Measurements from ENCODE around the gene EEFSEC. TPM values are rescaled to one million over a fixed set of nuclear protein-coding genes. Genes with fewer than 3 reads are reported as not detected.
A peak's percentile ranks its signal among the peaks of the same experiment; 100 is the strongest.

The EEFSEC gene
- total RNA-seq, 1 donor = 3.0 TPM

DNA sequence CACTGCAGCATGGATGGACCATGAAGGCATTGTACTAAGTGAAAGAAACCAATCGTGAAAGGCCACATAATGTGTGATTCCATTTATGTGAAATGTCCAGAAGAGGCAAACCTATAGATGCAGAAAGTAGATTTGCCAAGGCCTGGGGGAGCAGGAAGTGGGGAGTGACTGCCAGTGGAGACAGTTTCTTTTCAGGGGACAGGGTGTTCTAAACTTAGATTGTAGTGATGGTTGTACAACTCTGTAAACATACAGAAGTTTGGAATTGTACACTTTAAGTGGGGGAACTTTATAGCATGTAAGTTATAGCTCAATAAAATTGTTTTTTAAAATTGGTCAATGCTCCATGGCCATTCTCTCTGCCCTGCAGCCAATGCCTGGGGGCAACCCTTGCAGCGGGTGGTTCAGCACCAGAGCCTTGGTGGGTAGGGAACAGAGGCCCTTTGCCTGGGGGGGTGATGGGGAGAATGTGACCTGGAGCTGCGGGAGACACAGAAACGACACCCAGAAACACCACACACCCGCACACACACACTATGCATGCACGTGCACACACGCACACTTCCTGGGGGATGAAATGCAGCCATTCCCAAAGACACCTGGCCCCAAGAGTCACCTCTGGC lies 270.4 kb downstream of the EEFSEC start:
- TF ChIP-seq, protein P1, sequence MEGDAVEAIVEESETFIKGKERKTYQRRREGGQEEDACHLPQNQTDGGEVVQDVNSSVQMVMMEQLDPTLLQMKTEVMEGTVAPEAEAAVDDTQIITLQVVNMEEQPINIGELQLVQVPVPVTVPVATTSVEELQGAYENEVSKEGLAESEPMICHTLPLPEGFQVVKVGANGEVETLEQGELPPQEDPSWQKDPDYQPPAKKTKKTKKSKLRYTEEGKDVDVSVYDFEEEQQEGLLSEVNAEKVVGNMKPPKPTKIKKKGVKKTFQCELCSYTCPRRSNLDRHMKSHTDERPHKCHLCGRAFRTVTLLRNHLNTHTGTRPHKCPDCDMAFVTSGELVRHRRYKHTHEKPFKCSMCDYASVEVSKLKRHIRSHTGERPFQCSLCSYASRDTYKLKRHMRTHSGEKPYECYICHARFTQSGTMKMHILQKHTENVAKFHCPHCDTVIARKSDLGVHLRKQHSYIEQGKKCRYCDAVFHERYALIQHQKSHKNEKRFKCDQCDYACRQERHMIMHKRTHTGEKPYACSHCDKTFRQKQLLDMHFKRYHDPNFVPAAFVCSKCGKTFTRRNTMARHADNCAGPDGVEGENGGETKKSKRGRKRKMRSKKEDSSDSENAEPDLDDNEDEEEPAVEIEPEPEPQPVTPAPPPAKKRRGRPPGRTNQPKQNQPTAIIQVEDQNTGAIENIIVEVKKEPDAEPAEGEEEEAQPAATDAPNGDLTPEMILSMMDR (IDR thresholded peaks at IDR 0.05; ENCODE audit: insufficient read depth, low read depth, low read length) = no peak
- DNase-seq (ENCODE audit: low read depth) = no peak
- H3K4me3 ChIP-seq (ENCODE audit: low read depth, low read length) = no peak overlapping the region

DNA sequence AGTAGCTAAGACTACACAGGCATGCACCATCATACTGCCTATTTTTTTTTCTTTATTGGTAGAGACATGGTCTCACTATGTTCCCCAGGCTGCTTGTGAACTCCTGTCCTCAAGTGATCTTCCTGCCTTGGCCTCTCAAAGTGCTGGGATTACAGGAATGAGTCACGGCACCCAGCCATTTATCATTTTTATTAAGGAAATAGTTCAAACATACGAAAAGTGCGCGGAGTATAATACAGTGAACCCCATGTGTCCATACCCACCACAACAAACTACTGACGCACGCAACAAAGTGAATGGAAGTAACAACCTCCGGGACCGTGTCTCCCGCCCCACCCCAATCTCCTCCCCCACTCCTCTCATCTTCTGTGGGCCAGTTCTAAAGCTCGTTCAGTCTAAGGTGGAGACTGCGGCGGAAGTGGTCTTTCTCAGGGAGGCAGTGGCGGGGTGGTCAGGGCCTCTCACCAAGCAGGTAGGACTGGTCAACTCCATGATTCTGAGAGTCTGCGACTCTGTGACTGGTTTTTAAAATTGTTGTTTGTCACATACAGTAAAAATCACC lies 271.3 kb downstream of the EEFSEC start:
- no peak overlapping the region for H3K4me3 ChIP-seq (ENCODE audit: low read depth, low read length)
- TF ChIP-seq, protein P1 (IDR thresholded peaks at IDR 0.05; ENCODE audit: insufficient read depth, low read depth, low read length) = no peak
- peak; percentile 94 for DNase-seq (ENCODE audit: low read depth)

GRCh38 chr3:128425142-128425845 lies 272.0 kb downstream of the EEFSEC start:
- H3K4me3 ChIP-seq (ENCODE audit: low read depth, low read length) = no peak overlapping the region
- TF ChIP-seq, protein P1 (IDR thresholded peaks at IDR 0.05; ENCODE audit: insufficient read depth, low read depth, low read length) = no peak

DNA sequence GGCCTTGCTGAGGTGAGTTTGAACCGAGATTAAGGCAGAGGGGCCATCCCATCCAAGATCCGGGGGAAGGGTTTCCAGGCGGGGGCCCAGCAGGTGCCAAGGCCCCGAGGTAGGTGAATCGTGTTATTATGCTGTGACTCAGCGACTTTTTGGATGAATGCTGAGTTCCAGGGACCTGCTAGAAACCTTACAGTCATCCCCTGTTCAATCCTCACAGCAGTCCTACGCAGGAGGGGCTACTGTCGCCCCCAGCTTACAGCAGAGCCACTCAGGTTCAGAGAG lies 272.5 kb downstream of the EEFSEC start:
- TF ChIP-seq, protein P1 (IDR thresholded peaks at IDR 0.05; ENCODE audit: insufficient read depth, low read depth, low read length) = no peak
- H3K4me3 ChIP-seq (ENCODE audit: low read depth, low read length) = no peak overlapping the region
- no peak for DNase-seq (ENCODE audit: low read depth)

More at GRCh38 chr3:128425142-128425845, 272.0 kb downstream of the EEFSEC start:
- DNase-seq (ENCODE audit: low read depth) = no peak

DNA sequence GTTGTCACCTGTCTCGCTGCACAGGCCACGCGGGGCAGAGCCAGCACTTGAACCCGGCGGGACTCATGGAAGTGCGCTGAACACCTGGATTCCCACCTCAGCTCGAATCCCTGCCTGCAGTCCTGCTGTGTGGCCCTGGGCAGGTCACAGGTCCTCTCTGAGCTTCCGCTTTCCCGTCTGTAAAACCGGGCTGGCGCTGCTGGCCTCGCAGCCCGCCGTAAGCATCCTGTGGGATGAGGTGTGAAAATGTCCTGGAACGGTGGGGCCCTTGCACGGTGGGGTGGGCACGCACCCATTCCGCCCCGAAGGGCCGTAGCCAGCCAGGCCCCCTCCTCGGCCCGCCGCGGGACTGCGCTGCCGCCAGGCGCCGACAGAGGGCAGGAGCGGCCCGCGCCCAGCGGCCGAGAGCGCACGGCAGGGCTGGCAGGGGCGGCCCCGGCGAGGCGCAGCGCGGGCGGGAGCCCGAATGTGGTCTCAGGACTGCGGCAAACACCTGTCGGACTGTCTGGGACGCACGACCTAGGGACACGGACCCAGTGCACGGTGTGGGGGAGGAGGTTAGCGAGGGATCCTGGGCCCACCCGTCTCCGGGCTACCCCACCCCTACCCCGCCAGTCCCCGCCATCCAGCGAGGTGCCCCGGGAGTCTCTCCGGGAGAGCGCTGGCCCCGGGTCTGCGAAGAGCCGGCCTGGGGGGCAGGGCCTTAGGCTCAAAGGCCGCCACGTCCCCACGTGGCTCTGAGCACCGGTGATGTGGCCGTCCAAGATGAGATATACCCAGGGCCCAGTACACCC lies 273.0 kb downstream of the EEFSEC start:
- peak overlapping the region; percentile 21 for H3K4me3 ChIP-seq (ENCODE audit: low read depth, low read length)
- TF ChIP-seq, protein P1 (IDR thresholded peaks at IDR 0.05; ENCODE audit: insufficient read depth, low read depth, low read length) = peak; percentile 70
- DNase-seq (ENCODE audit: low read depth) = peak; percentile 21

GRCh38 chr3:128427175-128427857 lies 274.0 kb downstream of the EEFSEC start:
- H3K4me3 ChIP-seq (ENCODE audit: low read depth, low read length) = no peak overlapping the region
- no peak for DNase-seq (ENCODE audit: low read depth)
- TF ChIP-seq, protein P1 (IDR thresholded peaks at IDR 0.05; ENCODE audit: insufficient read depth, low read depth, low read length) = no peak

All from fibroblast of villous mesenchyme (primary cell).